K562 (cell line): Measurements from ENCODE around the gene SPAG7. TPM values are rescaled to one million over a fixed set of nuclear protein-coding genes. Genes with fewer than 3 reads are reported as not detected.

ENCODE experiments used
- AFF4 ChIP-seq: sonication (generic); formaldehyde crosslinking; IDR thresholded peaks from 2 replicates; pipeline ENCODE4 v1.8.0; 2023; ENCODE audit warnings: mild to moderate bottlenecking, missing genetic modification reagents
- CXXC5 ChIP-seq: fragments of 250-450 bp; sonication (Bioruptor Pico); IDR thresholded peaks from 2 replicates; pipeline ENCODE4 v1.8.0; 2022; ENCODE audit warnings: inconsistent platforms, mild to moderate bottlenecking, moderate library complexity
- ETV6 ChIP-seq, 3 experiments: fragments of 150-350 bp in 1 of 3; sonication (generic) in 1 of 3; formaldehyde crosslinking in 1 of 3; IDR thresholded peaks; 2 replicates each; pipeline versions ENCODE4 v1.6.1 to v1.8.0; 2014 to 2022; ENCODE audit warnings: borderline replicate concordance in 2 of 3, low read depth in 2 of 3, antibody characterized with exemption in 1 of 3, low read length in 1 of 3, mild to moderate bottlenecking in 1 of 3, missing genetic modification reagents in 1 of 3
- GTF2A2 ChIP-seq: IDR thresholded peaks from 2 replicates; pipeline ENCODE4 v1.6.1; 2016; ENCODE audit warnings: mild to moderate bottlenecking, missing genetic modification characterization, missing compliant biosample characterization
- HCFC1 ChIP-seq: IDR thresholded peaks from 2 replicates; pipeline ENCODE4 v1.6.1; 2012; ENCODE audit warnings: low read depth, low read length, improper control_type of control experiment
- HDAC1 ChIP-seq, 2 experiments: fragments of 450-650 bp; IDR thresholded peaks; 2 replicates each; pipeline ENCODE4 v1.6.1; 2016 to 2017; ENCODE audit warnings: inconsistent platforms in 1 of 2, mild to moderate bottlenecking in 1 of 2, moderate library complexity in 1 of 2
- KAT7 ChIP-seq: sonication (generic); formaldehyde crosslinking; IDR thresholded peaks from 2 replicates; pipeline ENCODE4 v1.8.0; 2022; ENCODE audit warnings: missing genetic modification reagents, mild to moderate bottlenecking, borderline replicate concordance
- L3MBTL2 ChIP-seq: fragments of 450-650 bp; IDR thresholded peaks from 2 replicates; pipeline ENCODE4 v1.6.1; 2016; ENCODE audit warnings: mild to moderate bottlenecking, moderate library complexity
- NR2C2 ChIP-seq, 2 experiments: fragments of 200-800 bp in 1 of 2; sonication (Bioruptor generic) in 1 of 2; sonication (generic) in 1 of 2; formaldehyde crosslinking in 1 of 2; IDR thresholded peaks; 2 replicates each; pipeline versions ENCODE4 v1.6.1 to v1.8.0; 2016 to 2022; ENCODE audit warnings: mild to moderate bottlenecking in 1 of 2, missing compliant biosample characterization in 1 of 2, missing genetic modification characterization in 1 of 2, missing genetic modification reagents in 1 of 2
- TFAP4 ChIP-seq: sonication (generic); formaldehyde crosslinking; IDR thresholded peaks from 2 replicates; pipeline ENCODE4 v1.8.0; 2022; ENCODE audit warnings: missing genetic modification reagents, mild to moderate bottlenecking, moderate library complexity, borderline replicate concordance
- THRB ChIP-seq: fragments of 450-650 bp; formaldehyde crosslinking; conservative IDR thresholded peaks from 2 replicates; pipeline ENCODE4 v1.4.0; 2022; ENCODE audit warnings: mild to moderate bottlenecking, missing genetic modification characterization
- ZBTB1 ChIP-seq: sonication (generic); formaldehyde crosslinking; IDR thresholded peaks from 2 replicates; pipeline ENCODE4 v1.8.1; 2023; ENCODE audit warnings: missing genetic modification reagents, low read depth, mild to moderate bottlenecking, borderline replicate concordance
- ZNF324 ChIP-seq: fragments of 250-450 bp; sonication (Bioruptor Pico); IDR thresholded peaks from 2 replicates; pipeline ENCODE4 v1.4.0; 2020; ENCODE audit warnings: mild to moderate bottlenecking
- ZNF395 ChIP-seq: fragments of 200-800 bp; sonication (Bioruptor generic); IDR thresholded peaks from 2 replicates; pipeline ENCODE4 v1.6.1; 2017; ENCODE audit warnings: missing genetic modification characterization, missing compliant biosample characterization
- polyA plus RNA-seq, 8 experiments: library from polyadenylated mRNA; depleted of rRNA in 4 of 8; stranded (reverse) in 5 of 8; unstranded in 3 of 8; fragments of >200 nt; fragmentation: Nextera tagmentation in 2 of 8; fragmentation: Illumina TruSeq in 1 of 8; extraction: Ambion mirVana in 2 of 8; extraction: Trizol in 1 of 8; gene quantifications; 2 replicates each; pipeline versions ENCODE4 v1.2.1 to v1.2.3, GENCODE V29; 2011 to 2014; ENCODE audit warnings: inconsistent platforms in 1 of 8, missing spikeins in 1 of 8
- total RNA-seq, 7 experiments: library from RNA; depleted of rRNA in 6 of 7; stranded (reverse); fragments of >200 nt in 6 of 7; fragmentation: Illumina TruSeq in 2 of 7; extraction: Trizol in 2 of 7; gene quantifications; 2 replicates each; pipeline versions ENCODE4 v1.2.1 to v1.2.3, GENCODE V29; 2011 to 2021; ENCODE audit warnings: low replicate concordance in 1 of 7
- TF ChIP-seq, protein P1 (sequence below): fragments of 450-650 bp; formaldehyde crosslinking; IDR thresholded peaks from 2 replicates; pipeline ENCODE4 v1.4.0; 2020; ENCODE audit warnings: mild to moderate bottlenecking, moderate library complexity

SPAG7 gene
- total and polyA plus RNA-seq, 9 of the 15 experiments (the other 6 are each of a cell fraction or from before 2014, with no cell fraction given): 5.6 to 53.5 (median 36.3) TPM

- TF ChIP-seq TFAP4 (CRISPR knock-in tag) (peak; percentile 87; the same call in 1 of the 2 replicates), ZNF395 (CRISPR knock-in tag) (no peak), ETV6 (IDR thresholded peaks at IDR 0.05; ENCODE audit: borderline replicate concordance in 1 of 2, low read depth in 2 of 2, low read length in 1 of 2) (no peak), ETV6 (CRISPR knock-in tag; IDR thresholded peaks at IDR 0.05; ENCODE audit: borderline replicate concordance) (0 out of 2 replicates have a peak, but pooled peaks have one; percentile 69), ZNF324 (CRISPR knock-in tag) (no peak), CXXC5 (peak; percentile 91), THRB (CRISPR knock-in tag) (no peak), HDAC1 (IDR thresholded peaks at IDR 0.05) (peak in 1 of 2 experiments; percentile 74; a peak in 2 of 4 replicates), L3MBTL2 (peak; percentile 62), AFF4 (no peak; the same call in 1 of the 2 replicates), GTF2A2 (tag) (no peak), HCFC1 (peak; percentile 79), NR2C2 (CRISPR knock-in tag; IDR thresholded peaks at IDR 0.05) (no peak), NR2C2 (tag; IDR thresholded peaks at IDR 0.05) (peak; percentile 83), KAT7 (no peak), ZBTB1 (peak; percentile 52)
- TF ChIP-seq, protein P1, sequence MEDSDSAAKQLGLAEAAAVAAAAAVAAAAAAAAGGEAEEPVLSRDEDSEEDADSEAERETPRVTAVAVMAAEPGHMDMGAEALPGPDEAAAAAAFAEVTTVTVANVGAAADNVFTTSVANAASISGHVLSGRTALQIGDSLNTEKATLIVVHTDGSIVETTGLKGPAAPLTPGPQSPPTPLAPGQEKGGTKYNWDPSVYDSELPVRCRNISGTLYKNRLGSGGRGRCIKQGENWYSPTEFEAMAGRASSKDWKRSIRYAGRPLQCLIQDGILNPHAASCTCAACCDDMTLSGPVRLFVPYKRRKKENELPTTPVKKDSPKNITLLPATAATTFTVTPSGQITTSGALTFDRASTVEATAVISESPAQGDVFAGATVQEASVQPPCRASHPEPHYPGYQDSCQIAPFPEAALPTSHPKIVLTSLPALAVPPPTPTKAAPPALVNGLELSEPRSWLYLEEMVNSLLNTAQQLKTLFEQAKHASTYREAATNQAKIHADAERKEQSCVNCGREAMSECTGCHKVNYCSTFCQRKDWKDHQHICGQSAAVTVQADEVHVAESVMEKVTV: no peak
Observed at GRCh38 chr17:4986951-4987766, 19.5 kb upstream of the SPAG7 start, which contains the start of gene CAMTA2 (continued).
